Activated naive CD4-positive, alpha-beta T cell treated with anti-CD3 and anti-CD28 coated beads, Interleukin-2, amount 50 U/mL, for 72 hours (primary cell): ENCODE data around the gene CYP1B1. TPM values are rescaled to one million over a fixed set of nuclear protein-coding genes. Genes with fewer than 3 reads are reported as not detected.

ENCODE experiments used
- ATAC-seq, 2 donors: fragments of 150-1000 bp; cut with Tn5 transposase; 2 replicates each; pipeline ENCODE4 v1.10.0; 2021; ENCODE audit warnings: mild to moderate bottlenecking in 2 of 2, moderate library complexity in 2 of 2
- DNase-seq, 2 donors: peaks; one replicate each; pipeline ENCODE4 v3.0.0; 2021 to 2022; ENCODE audit warnings: low spot score in 2 of 2
- H3K27ac Mint-ChIP-seq, 2 donors: one replicate each; pipeline ENCODE4 v1.8.0; 2022; ENCODE audit warnings: mild to moderate bottlenecking in 2 of 2, mixed read lengths in 2 of 2
- H3K36me3 Mint-ChIP-seq, 2 donors: one replicate each; pipeline ENCODE4 v1.8.0; 2022; ENCODE audit warnings: mixed read lengths in 2 of 2
- H3K9me3 Mint-ChIP-seq, 2 donors: one replicate each; pipeline ENCODE4 v1.8.0; 2022; ENCODE audit warnings: mixed read lengths in 2 of 2
- total RNA-seq, 2 donors: library from RNA; stranded (reverse); gene quantifications; one replicate each; pipeline ENCODE4 v1.2.3, GENCODE V29; 2022

The CYP1B1 gene
- total RNA-seq, 2 donors from 2014 or later = 40.4 to 41.7 TPM

- ATAC-seq = peak; percentile 86 to 87
- no peak for DNase-seq
- Mint-ChIP-seq H3K36me3 (peaks cover 15 to 37% of the 10 kb centered on the region in 2 donors), H3K27ac (peak overlapping the region; percentile 33 to 92), H3K9me3 (peaks cover 6 to 22% of the 10 kb centered on the region in 2 donors)
Measured at GRCh38 chr2:38106405-38107094, 30.6 kb upstream of the CYP1B1 start.

GRCh38 chr2:38105922-38106321 lies 30.0 kb upstream of the CYP1B1 start:
- DNase-seq (no peak), ATAC-seq (no peak)
- Mint-ChIP-seq H3K9me3 (peaks cover 7 to 16% of the 10 kb centered on the region in 2 donors), H3K36me3 (peaks cover 12 to 31% of the 10 kb centered on the region in 2 donors), H3K27ac (peak overlapping the region; percentile 33 to 92)

- DNase-seq (no peak), ATAC-seq (no peak)
- Mint-ChIP-seq H3K36me3 (peaks cover 19 to 27% of the 10 kb centered on the region in 2 donors), H3K9me3 (peaks cover 10 to 14% of the 10 kb centered on the region in 2 donors), H3K27ac (no peak overlapping the region)
Measured at GRCh38 chr2:38104598-38104997, 28.6 kb upstream of the CYP1B1 start.

DNA sequence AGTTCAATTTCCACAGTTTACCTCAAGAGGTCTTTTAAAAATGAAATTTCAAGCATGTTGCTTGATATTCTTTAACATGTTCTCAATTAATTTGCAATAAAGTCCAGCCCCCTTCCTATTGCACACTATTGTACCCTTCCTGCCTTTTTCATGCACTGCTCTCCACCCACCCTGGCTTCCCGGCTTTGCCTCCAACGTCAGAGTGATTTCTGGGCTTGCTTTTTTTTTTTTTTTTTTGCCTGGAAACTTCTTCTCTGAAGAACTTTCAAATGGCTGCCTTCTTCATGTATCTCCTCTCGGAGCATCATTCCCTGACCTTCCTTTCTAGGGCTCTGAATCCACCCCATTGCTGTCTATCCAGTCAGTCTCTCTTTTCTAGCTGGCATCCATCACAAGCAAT lies 24.4 kb upstream of the CYP1B1 start:
- DNase-seq = no peak

DNA sequence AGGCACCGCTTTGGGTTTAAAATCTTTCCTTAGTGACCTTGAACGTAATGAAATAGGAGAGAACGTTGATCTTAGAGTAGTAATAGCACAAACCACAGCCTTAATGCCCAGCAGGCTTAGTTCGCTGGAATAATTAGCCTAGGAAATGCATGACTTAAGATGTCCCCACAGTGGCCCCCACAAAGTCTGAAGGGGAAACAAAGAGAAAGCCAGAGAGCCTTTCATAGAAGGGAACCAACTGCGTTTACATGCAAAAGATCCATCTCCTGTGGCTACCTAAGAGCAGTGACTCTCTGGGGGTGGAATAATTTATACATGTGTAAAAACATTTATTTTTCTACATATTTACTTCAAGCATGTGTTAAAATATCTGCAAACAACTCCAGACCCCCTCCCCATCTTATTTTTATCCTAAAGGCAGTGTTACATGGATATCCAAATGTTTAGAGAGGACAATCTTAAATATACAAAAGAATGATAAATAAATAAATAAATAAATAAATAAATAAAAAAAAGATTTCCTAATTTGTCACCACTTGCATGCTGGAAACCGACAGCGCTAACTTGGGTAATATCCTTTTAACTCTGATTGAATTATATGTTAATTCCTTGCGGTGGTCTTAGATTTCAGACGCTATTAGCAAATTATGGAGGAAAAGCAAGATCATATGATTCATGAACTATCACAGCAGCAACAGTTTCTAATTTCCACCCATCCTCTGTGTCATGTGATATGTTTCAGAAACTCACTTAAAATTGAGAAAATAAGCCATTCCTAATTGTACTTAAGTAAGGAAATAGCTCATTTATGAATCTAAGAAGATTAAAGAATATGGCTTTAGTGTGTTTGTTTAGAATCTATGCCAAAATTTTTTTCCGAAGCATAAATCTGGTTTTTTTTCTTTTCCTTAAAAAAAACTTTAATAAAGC lies 23.4 kb upstream of the CYP1B1 start:
- no peak for DNase-seq
- no peak for ATAC-seq
- Mint-ChIP-seq H3K27ac (no peak overlapping the region), H3K36me3 (peaks cover 8 to 34% of the 10 kb centered on the region in 2 donors), H3K9me3 (peaks cover 0 to 7% of the 10 kb centered on the region in 2 donors)

More for the DNA sequence above, 24.4 kb upstream of the CYP1B1 start:
- H3K36me3 Mint-ChIP-seq = peaks cover 18 to 34% of the 10 kb centered on the region in 2 donors
- no peak overlapping the region for H3K27ac Mint-ChIP-seq
- no peak for ATAC-seq
- H3K9me3 Mint-ChIP-seq = peaks cover 6 to 7% of the 10 kb centered on the region in 2 donors

GRCh38 chr2:38098421-38099098 lies 22.6 kb upstream of the CYP1B1 start:
- H3K27ac Mint-ChIP-seq = no peak overlapping the region
- H3K9me3 Mint-ChIP-seq = peaks cover 0 to 7% of the 10 kb centered on the region in 2 donors
- no peak for ATAC-seq

DNA sequence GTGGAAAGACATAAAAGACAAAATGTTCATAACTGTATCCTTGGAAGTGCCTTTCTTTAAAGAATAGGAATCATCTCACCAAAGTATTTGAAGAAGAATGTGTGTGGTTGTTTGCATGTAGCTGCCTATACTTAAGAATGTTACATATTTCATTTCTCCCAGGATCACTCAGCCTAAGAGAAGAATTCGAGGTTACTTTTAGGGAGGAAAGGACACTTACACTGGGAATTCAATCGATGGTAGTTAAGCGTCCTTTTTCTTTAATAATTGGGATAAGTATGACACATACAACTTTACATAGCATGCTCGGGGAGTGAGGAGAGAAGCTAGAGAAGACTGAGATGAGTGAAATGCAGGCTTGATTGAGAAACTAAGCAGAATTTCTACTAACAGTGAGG lies 22.0 kb upstream of the CYP1B1 start:
- peaks cover 0 to 4% of the 10 kb centered on the region in 2 donors for H3K9me3 Mint-ChIP-seq
- H3K36me3 Mint-ChIP-seq = peaks cover 7 to 24% of the 10 kb centered on the region in 2 donors
- DNase-seq = no peak
- ATAC-seq = no peak
- no peak overlapping the region for H3K27ac Mint-ChIP-seq

More at GRCh38 chr2:38098421-38099098, 22.6 kb upstream of the CYP1B1 start:
- DNase-seq = no peak
- peaks cover 7 to 30% of the 10 kb centered on the region in 2 donors for H3K36me3 Mint-ChIP-seq

DNA sequence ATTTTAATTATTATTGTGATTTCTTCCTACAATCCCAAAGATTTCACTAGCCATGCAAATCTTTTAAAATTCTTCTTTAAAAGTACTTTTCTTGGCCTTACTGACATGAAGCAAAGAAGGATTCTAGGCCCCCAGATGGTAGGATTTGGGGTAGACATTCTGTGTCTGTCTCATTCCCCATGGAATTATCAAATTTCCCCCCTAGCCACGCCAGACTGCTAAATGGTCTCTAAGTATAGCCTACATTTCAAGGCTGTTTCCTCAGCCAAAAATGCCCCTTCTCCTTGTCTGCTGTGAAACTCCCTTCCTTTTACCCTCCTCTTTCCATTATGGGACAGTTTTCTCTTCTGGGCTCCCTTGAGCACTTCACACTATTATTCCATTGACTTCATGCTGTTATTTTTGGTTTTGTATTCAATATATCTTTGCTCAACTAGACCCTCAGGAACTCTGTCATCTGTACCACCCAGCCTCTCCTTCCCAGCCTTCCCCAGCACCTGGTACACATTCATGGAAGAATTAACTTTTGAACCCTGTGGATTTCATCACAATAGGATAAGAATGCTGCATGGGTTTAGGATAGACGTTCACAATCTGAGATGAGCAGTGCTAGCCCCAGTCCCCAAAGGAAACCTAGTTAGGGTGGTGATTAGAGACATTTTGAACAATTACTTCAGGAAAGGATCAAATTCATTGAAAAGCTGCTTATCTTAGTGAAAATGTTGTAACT lies 21.5 kb upstream of the CYP1B1 start:
- DNase-seq (no peak), ATAC-seq (no peak)
- H3K36me3 Mint-ChIP-seq = peaks cover 10 to 24% of the 10 kb centered on the region in 2 donors
- H3K9me3 Mint-ChIP-seq = peaks cover 0 to 4% of the 10 kb centered on the region in 2 donors
- peak overlapping the region in 1 of 2 donors; percentile 0 for H3K27ac Mint-ChIP-seq

DNA sequence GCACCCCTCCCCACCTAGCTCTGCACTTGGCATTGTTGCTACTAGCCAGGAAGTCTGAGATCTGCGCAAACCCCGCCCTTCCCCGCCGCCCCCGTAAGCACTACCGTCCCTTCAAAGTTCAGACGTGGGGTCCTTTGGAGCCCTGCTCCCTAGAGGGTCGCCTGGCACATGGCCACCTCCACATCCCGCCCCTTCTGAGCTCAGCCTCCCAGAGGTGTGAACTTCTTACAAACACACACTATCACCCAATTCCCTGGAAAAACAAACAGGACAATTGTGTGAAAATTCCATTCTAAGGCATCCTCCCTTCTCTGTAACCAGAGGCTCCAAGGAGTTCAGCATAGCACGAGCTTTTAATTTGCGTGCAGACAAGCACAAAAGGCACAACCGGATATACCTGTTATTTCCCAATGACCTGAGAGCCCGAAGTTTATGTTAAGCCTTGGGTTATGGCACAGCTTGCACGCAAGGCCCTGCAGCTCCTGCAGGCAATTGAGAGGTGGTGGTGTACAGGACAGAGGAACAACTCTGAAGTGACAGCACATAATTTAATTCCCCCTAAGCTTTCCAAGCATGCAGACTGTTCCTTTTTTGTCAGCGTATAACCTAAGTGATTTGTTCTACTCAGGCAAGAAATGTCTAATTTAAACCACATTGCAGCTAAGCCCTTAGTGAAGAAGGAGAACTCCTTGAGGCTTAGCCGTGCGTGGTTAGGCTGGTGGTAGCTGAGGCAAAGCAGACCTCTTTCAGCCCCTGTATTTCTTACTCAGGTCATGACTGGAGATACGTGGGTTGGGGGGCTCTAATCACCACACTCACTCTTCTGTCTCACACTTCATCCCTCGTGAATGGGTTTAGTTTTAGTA lies 20.3 kb upstream of the CYP1B1 start:
- peaks cover 0 to 4% of the 10 kb centered on the region in 2 donors for H3K9me3 Mint-ChIP-seq
- ATAC-seq (peak; percentile 78 to 82), DNase-seq (no peak)
- H3K36me3 Mint-ChIP-seq = peaks cover 5 to 24% of the 10 kb centered on the region in 2 donors
- H3K27ac Mint-ChIP-seq = peak overlapping the region; percentile 27 to 47

- H3K27ac Mint-ChIP-seq = peak overlapping the region; percentile 47 to 51
- no peaks in the 10 kb centered on the region for H3K9me3 Mint-ChIP-seq
- DNase-seq = no peak
Measured at GRCh38 chr2:38095079-38095995, 19.4 kb upstream of the CYP1B1 start.

GRCh38 chr2:38093527-38094165 lies 17.7 kb upstream of the CYP1B1 start:
- peaks cover 5 to 13% of the 10 kb centered on the region in 2 donors for H3K36me3 Mint-ChIP-seq
- ATAC-seq (peak; percentile 40 to 73), DNase-seq (no peak)
- no peak overlapping the region for H3K27ac Mint-ChIP-seq
- no peaks in the 10 kb centered on the region for H3K9me3 Mint-ChIP-seq

More at GRCh38 chr2:38095079-38095995, 19.4 kb upstream of the CYP1B1 start:
- H3K36me3 Mint-ChIP-seq = peaks cover 5 to 17% of the 10 kb centered on the region in 2 donors
- ATAC-seq = no peak

GRCh38 chr2:38092196-38092902 lies 16.4 kb upstream of the CYP1B1 start:
- ATAC-seq (no peak), DNase-seq (no peak)
- H3K36me3 Mint-ChIP-seq = peaks cover 0 to 5% of the 10 kb centered on the region in 2 donors
- H3K27ac Mint-ChIP-seq = no peak overlapping the region
- no peaks in the 10 kb centered on the region for H3K9me3 Mint-ChIP-seq

GRCh38 chr2:38091760-38092159 lies 15.8 kb upstream of the CYP1B1 start:
- DNase-seq (no peak), ATAC-seq (no peak)
- Mint-ChIP-seq H3K36me3 (peaks cover 0 to 5% of the 10 kb centered on the region in 2 donors), H3K27ac (no peak overlapping the region), H3K9me3 (no peaks in the 10 kb centered on the region)
